ENCODE data around the gene ANKRD63. TPM values are rescaled to one million over a fixed set of nuclear protein-coding genes. Genes with fewer than 3 reads are reported as not detected.

ANKRD63 gene
- total and polyA plus RNA-seq, 10 of the 15 experiments (the other 5 are each of a cell fraction or from before 2014, with no cell fraction given), result not detected

DNA sequence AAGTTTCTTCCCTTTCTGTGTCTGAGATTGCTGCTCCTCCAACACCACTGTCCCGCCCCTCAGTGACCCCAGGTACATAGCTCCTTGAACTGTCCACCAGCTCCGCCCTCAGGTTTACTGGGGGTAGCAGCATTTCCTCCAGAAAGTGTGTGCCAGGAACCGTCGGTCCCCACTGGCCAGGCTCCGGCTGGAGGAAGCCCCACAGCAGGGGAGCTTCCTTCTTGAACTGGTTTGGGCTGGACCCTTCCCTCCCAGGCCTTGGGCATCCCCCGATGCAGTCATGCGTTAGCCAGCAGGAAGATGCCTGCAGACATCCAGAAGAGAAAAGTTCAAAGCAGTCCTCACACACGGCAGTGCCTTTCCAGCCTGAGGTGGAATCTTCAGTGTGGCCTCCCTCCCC, 24.3 kb downstream of the ANKRD63 start:
- Histone ChIP-seq H3K4me2 (ENCODE audit: control insufficient read depth, insufficient read depth) (no peak overlapping the region), H3K4me3 (no peak overlapping the region), H3K79me2 (ENCODE audit: control insufficient read depth, insufficient read depth, low read length) (no peaks in the 10 kb centered on the region), H3K4me1 (ENCODE audit: control insufficient read depth, insufficient read depth, low read length) (peaks cover 3% of the 10 kb centered on the region; the same call in 1 of the 2 replicates), H4K20me1 (ENCODE audit: control insufficient read depth, insufficient read depth) (no peaks in the 10 kb centered on the region), H3K9ac (ENCODE audit: control insufficient read depth, insufficient read depth, low read length) (no peak overlapping the region), H3K27ac (ENCODE audit: control insufficient read depth, insufficient read depth) (no peak overlapping the region), H3K36me3 (ENCODE audit: control insufficient read depth in 2 of 2, insufficient read depth in 2 of 2, low read length in 1 of 2) (no peaks in the 10 kb centered on the region), H2AFZ (ENCODE audit: control insufficient read depth, low read depth, low read length) (no peak overlapping the region), H3K27me3 (replicated peaks in 1 of 2; ENCODE audit: control insufficient read depth in 2 of 2, insufficient read depth in 2 of 2, low read length in 1 of 2) (peaks cover 0 to 3% of the 10 kb centered on the region in 2 experiments; a peak in 1 of 4 replicates), H3K9me3 (replicated peaks; ENCODE audit: control insufficient read depth, insufficient read depth, low read length) (no peaks in the 10 kb centered on the region)
- FAIRE-seq (no peak), ATAC-seq (no peak), DNase-seq (ENCODE audit: low read depth, low spot score) (no peak)
- no TSS peak for BruUV-seq (replicated peaks)
- SMC1A ChIA-PET (ENCODE audit: uncharacterized antibody, unreplicated experiment), result interaction anchor here (1.7 to 1.9 kb wide), 2 partner anchors 15 to 152 kb away, joined by 3 to 5 read pairs; no protein-coding TSS in a partner anchor
- CTCF ChIA-PET, result interaction anchor here (1.0 to 2.9 kb wide), 3 partner anchors 15 to 80 kb away, joined by 3 to 11 read pairs (median 11); no protein-coding TSS in a partner anchor
- intact Hi-C loops (cut with micrococcal nuclease; ENCODE audit: unreplicated experiment), result no loop called here
- POLR2A ChIA-PET, result no interaction called here
- WGBS (ENCODE audit: insufficient coverage, insufficient replicate concordance, low lambda C conversion rate, missing lambda C conversion rate), result 34% methylated on average over 8 of the region's 8 CpGs
- in situ Hi-C loops (cut with MboI), result no loop called here
- RAD21 ChIA-PET (ENCODE audit: unreplicated experiment), result interaction anchor here (0.9 to 1.3 kb wide), 3 partner anchors 17 to 370 kb away, joined by 3 read pairs; no protein-coding TSS in a partner anchor
- TF ChIP-seq SUPT20H (IDR thresholded peaks at IDR 0.05; ENCODE audit: borderline replicate concordance, control insufficient read depth, low read depth, low read length) (no peak), ZNF592 (IDR thresholded peaks at IDR 0.05) (no peak), NR2C2 (IDR thresholded peaks at IDR 0.05; ENCODE audit: borderline replicate concordance, control insufficient read depth, insufficient read length, low read depth) (no peak), RFX5 (IDR thresholded peaks at IDR 0.05; ENCODE audit: low read depth, low read length) (no peak), CHD4 (IDR thresholded peaks at IDR 0.05) (no peak), ETV6 (conservative IDR thresholded peaks at IDR 0.05 in 1 of 2, IDR thresholded peaks at IDR 0.05 in 1 of 2; ENCODE audit: borderline replicate concordance in 1 of 2, low read depth in 1 of 2) (no peak), RAD51 (IDR thresholded peaks at IDR 0.05) (no peak), STAT3 (IDR thresholded peaks at IDR 0.05; ENCODE audit: low read depth, low read length) (no peak)
- TF ChIP-seq, protein P1, sequence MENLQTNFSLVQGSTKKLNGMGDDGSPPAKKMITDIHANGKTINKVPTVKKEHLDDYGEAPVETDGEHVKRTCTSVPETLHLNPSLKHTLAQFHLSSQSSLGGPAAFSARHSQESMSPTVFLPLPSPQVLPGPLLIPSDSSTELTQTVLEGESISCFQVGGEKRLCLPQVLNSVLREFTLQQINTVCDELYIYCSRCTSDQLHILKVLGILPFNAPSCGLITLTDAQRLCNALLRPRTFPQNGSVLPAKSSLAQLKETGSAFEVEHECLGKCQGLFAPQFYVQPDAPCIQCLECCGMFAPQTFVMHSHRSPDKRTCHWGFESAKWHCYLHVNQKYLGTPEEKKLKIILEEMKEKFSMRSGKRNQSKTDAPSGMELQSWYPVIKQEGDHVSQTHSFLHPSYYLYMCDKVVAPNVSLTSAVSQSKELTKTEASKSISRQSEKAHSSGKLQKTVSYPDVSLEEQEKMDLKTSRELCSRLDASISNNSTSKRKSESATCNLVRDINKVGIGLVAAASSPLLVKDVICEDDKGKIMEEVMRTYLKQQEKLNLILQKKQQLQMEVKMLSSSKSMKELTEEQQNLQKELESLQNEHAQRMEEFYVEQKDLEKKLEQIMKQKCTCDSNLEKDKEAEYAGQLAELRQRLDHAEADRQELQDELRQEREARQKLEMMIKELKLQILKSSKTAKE (IDR thresholded peaks at IDR 0.05; ENCODE audit: low read depth, poor library complexity, severe bottlenecking), result no peak
- TF ChIP-seq, protein P2, sequence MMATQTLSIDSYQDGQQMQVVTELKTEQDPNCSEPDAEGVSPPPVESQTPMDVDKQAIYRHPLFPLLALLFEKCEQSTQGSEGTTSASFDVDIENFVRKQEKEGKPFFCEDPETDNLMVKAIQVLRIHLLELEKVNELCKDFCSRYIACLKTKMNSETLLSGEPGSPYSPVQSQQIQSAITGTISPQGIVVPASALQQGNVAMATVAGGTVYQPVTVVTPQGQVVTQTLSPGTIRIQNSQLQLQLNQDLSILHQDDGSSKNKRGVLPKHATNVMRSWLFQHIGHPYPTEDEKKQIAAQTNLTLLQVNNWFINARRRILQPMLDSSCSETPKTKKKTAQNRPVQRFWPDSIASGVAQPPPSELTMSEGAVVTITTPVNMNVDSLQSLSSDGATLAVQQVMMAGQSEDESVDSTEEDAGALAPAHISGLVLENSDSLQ (IDR thresholded peaks at IDR 0.05), result no peak
- TF ChIP-seq, protein P3, sequence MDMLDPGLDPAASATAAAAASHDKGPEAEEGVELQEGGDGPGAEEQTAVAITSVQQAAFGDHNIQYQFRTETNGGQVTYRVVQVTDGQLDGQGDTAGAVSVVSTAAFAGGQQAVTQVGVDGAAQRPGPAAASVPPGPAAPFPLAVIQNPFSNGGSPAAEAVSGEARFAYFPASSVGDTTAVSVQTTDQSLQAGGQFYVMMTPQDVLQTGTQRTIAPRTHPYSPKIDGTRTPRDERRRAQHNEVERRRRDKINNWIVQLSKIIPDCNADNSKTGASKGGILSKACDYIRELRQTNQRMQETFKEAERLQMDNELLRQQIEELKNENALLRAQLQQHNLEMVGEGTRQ (IDR thresholded peaks at IDR 0.05; ENCODE audit: borderline replicate concordance, low read depth, low read length), result no peak

Measured in GM12878 (cell line).